Smooth muscle cell (in vitro differentiated cells): ENCODE results near the gene ADI1. TPM values are rescaled to one million over a fixed set of nuclear protein-coding genes. Genes with fewer than 3 reads are reported as not detected.

Experiments
- DNase-seq: peaks from one replicate; lab custom pipeline; 2025; ENCODE audit not compliant: unreplicated experiment; lab: John Stamatoyannopoulos, UW
- H2AFZ ChIP-seq: fragments of 200-600 bp; sonication (generic); 2 replicates; pipeline ENCODE4 v1.6.0; 2016; ENCODE audit warnings: antibody characterized with exemption, low read depth, mild to moderate bottlenecking
- H3F3A ChIP-seq: fragments of 200-600 bp; sonication (generic); 2 replicates; pipeline ENCODE4 v1.6.0; 2017; ENCODE audit warnings: antibody characterized with exemption, low read depth
- H3K27ac ChIP-seq: fragments of 200-600 bp; sonication (generic); 2 replicates; pipeline ENCODE4 v1.5.1; 2016; ENCODE audit warnings: low read depth, mild to moderate bottlenecking
- H3K27me3 ChIP-seq: fragments of 200-600 bp; sonication (generic); 2 replicates; pipeline ENCODE4 v1.6.1; 2016; ENCODE audit warnings: low read depth, mild to moderate bottlenecking
- H3K36me3 ChIP-seq: fragments of 200-600 bp; sonication (generic); 2 replicates; pipeline ENCODE4 v1.5.1; 2016; ENCODE audit warnings: low read depth
- H3K4me1 ChIP-seq: fragments of 200-600 bp; sonication (generic); 2 replicates; pipeline ENCODE4 v1.5.1; 2016; ENCODE audit warnings: low read depth
- H3K4me2 ChIP-seq: fragments of 200-600 bp; sonication (generic); 2 replicates; pipeline ENCODE4 v1.6.0; 2016; ENCODE audit warnings: mild to moderate bottlenecking
- H3K4me3 ChIP-seq: fragments of 200-600 bp; sonication (generic); 2 replicates; pipeline ENCODE4 v1.5.1; 2016; ENCODE audit warnings: mild to moderate bottlenecking
- H3K79me2 ChIP-seq: fragments of 200-600 bp; sonication (generic); 2 replicates; pipeline ENCODE4 v1.6.0; 2016; ENCODE audit warnings: low read depth, mild to moderate bottlenecking
- H3K9ac ChIP-seq: fragments of 200-600 bp; sonication (generic); 2 replicates; pipeline ENCODE4 v1.6.0; 2016; ENCODE audit warnings: low read depth
- H3K9me3 ChIP-seq: fragments of 200-600 bp; sonication (generic); replicated peaks from 2 replicates; pipeline ENCODE4 v1.5.1; 2016; ENCODE audit warnings: low read depth
- H4K20me1 ChIP-seq: fragments of 200-600 bp; sonication (generic); 2 replicates; pipeline ENCODE4 v1.6.0; 2016; ENCODE audit warnings: low read depth
- CTCF ChIP-seq: fragments of 200-600 bp; sonication (generic); IDR thresholded peaks from 2 replicates; pipeline ENCODE4 v1.5.1; 2017; ENCODE audit warnings: borderline replicate concordance, mild to moderate bottlenecking, antibody characterized with exemption; ENCODE audit not compliant: insufficient read depth, poor library complexity, severe bottlenecking
- WGBS: methylation state at CpG from one replicate; pipeline ENCODE4 v1.1.7; 2016; ENCODE audit warnings: low lambda C conversion rate; 5-methylcytosine and 5-hydroxymethylcytosine counted together
- polyA plus RNA-seq: library from polyadenylated mRNA; unstranded; fragments of >200 nt; fragmentation: Nextera tagmentation; extraction: Ambion mirVana; gene quantifications from 2 replicates; pipeline ENCODE4 v1.2.1, GENCODE V29; 2016
- total RNA-seq: library from RNA; depleted of rRNA; stranded (reverse); fragments of >200 nt; gene quantifications from 2 replicates; pipeline ENCODE4 v1.2.3, GENCODE V29; 2014

Gene ADI1
- total and polyA plus RNA-seq, 2 experiments from 2014 or later: 19.0 to 30.9 TPM

GRCh38 chr2:3487432-3487831 lies 31.9 kb downstream of the ADI1 start:
- WGBS: 89% methylated on average over 10 of the region's 10 CpGs

GRCh38 chr2:3487028-3487425 lies 32.3 kb downstream of the ADI1 start:
- TF ChIP-seq CTCF: no peak
- Histone ChIP-seq H3K79me2 (no peaks in the 10 kb centered on the region), H3K36me3 (no peaks in the 10 kb centered on the region), H2AFZ (no peak overlapping the region), H3K9ac (no peak overlapping the region), H3K4me2 (no peak overlapping the region), H3K4me3 (no peak overlapping the region), H3K4me1 (no peaks in the 10 kb centered on the region), H3F3A (no peaks in the 10 kb centered on the region), H4K20me1 (no peaks in the 10 kb centered on the region), H3K27me3 (no peaks in the 10 kb centered on the region), H3K27ac (no peak overlapping the region), H3K9me3 (no peaks in the 10 kb centered on the region)
- DNase-seq: no peak
- 99% methylated on average over 9 of the region's 9 CpGs for WGBS

More at GRCh38 chr2:3487432-3487831, 31.9 kb downstream of the ADI1 start:
- Histone ChIP-seq H3K36me3 (no peaks in the 10 kb centered on the region), H3K27me3 (no peaks in the 10 kb centered on the region), H3F3A (no peaks in the 10 kb centered on the region), H4K20me1 (no peaks in the 10 kb centered on the region), H3K4me3 (no peak overlapping the region), H3K27ac (no peak overlapping the region), H3K4me2 (no peak overlapping the region), H3K79me2 (no peaks in the 10 kb centered on the region), H3K4me1 (no peaks in the 10 kb centered on the region), H3K9ac (no peak overlapping the region), H2AFZ (no peak overlapping the region), H3K9me3 (no peaks in the 10 kb centered on the region)
- TF ChIP-seq CTCF: no peak
- DNase-seq: no peak

GRCh38 chr2:3486047-3487027 lies 33.0 kb downstream of the ADI1 start:
- 97% methylated on average over 29 of the region's 29 CpGs for WGBS
- no peak overlapping the region for H3K4me3 ChIP-seq
- no peak overlapping the region for H3K9ac ChIP-seq
- H3K4me1 ChIP-seq: no peaks in the 10 kb centered on the region
- no peaks in the 10 kb centered on the region for H3K27me3 ChIP-seq
- H3K36me3 ChIP-seq: no peaks in the 10 kb centered on the region
- H3K9me3 ChIP-seq: no peaks in the 10 kb centered on the region
- H4K20me1 ChIP-seq: no peaks in the 10 kb centered on the region
- H3F3A ChIP-seq: no peaks in the 10 kb centered on the region
- H3K79me2 ChIP-seq: no peaks in the 10 kb centered on the region
- H2AFZ ChIP-seq: no peak overlapping the region
- no peak for TF ChIP-seq CTCF
- H3K27ac ChIP-seq: no peak overlapping the region
- no peak overlapping the region for H3K4me2 ChIP-seq
- no peak for DNase-seq
